ENCODE results near the gene PHYH. TPM values are rescaled to one million over a fixed set of nuclear protein-coding genes. Genes with fewer than 3 reads are reported as not detected.
"Not testable (repeated sequence)": the region's sequence is repeated elsewhere in the genome, so short reads cannot be mapped to it uniquely, and the experiment has no call there.

Gene PHYH
- total and polyA plus RNA-seq, 5 donors from 2014 or later: 10.2 to 13.7 (median 12.0) TPM

DNA sequence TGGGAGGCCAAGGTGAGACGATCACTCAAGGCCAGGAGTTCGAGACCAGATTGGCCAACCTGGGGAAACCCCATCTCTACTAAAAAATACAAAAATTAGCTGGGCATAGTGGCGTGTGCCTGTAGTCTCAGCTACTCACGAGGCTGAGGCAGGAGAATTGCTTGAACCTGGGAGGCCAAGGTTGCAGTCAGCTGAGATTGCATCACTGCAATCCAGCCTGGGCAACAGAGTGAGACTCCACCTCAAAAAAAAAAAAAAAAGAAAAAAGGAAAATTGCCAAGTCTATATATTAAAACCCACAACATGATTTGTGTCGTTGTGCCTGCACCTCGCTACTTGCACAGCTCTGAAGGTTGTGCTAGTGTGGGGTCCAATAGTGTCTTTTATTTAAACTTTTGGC, 17.5 kb downstream of the PHYH start:
- not testable (repeated sequence) for H3K4me1 Mint-ChIP-seq; H3K27me3 ChIP-seq (ENCODE audit: control insufficient read depth, insufficient read depth, low read length); DNase-seq; H3K36me3 ChIP-seq (ENCODE audit: control insufficient read depth, insufficient read depth, low read length); ATAC-seq (ENCODE audit: low read depth in 2 of 2); H3K27ac ChIP-seq (ENCODE audit: insufficient read depth, low read length, poor library complexity, severe bottlenecking); H3K4me3 Mint-ChIP-seq; H3K4me1 ChIP-seq (ENCODE audit: control insufficient read depth, insufficient read depth, low read length, poor library complexity, severe bottlenecking); H3K4me3 ChIP-seq (ENCODE audit: low read depth, low read length); H3K27me3 Mint-ChIP-seq; H3K9me3 Mint-ChIP-seq; H3K9me3 ChIP-seq (ENCODE audit: control insufficient read depth in 2 of 2, low read length in 2 of 2)
- Mint-ChIP-seq H3K36me3 (peaks cover 25% of the 10 kb centered on the region), H3K27ac (peak overlapping the region in 1 of 3 donors; percentile 60)

DNA sequence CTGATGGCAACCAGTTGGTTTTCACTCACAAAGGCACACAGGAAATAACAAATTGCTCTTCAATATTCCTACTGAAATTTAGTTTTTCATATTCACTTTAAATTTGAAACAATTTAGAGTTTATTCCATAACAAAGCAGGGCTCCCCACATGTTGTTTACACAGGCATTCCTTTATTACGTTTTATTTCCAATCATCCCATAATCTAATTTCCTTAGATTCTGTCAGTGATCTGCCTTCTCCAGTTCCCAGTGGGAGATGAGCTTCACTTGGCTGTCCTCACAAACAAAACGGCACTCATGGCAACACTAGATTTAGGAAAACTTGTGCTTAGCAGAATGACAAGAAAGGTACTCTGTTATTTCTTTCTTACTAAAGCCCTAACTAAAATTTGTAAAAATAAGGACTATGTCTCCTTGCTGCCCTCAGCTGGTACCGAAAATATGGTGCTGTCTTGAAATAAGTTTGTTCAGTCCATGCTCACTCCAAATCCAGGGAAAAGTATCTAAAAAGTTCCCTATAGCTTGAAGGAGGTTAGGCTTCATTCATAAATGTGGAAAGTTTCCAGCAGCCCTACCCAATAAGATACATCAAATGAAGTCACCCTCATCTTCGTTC, 23.0 kb downstream of the PHYH start:
- ATAC-seq (ENCODE audit: low read depth in 2 of 2) (no peak), DNase-seq (no peak)
- Mint-ChIP-seq H3K4me1 (peaks cover 0 to 1% (median 0%) of the 10 kb centered on the region in 4 donors), H3K9me3 (peaks cover 0 to 2% (median 0%) of the 10 kb centered on the region in 7 donors), H3K27ac (no peak overlapping the region), H3K27me3 (no peaks in the 10 kb centered on the region), H3K36me3 (peaks cover 14% of the 10 kb centered on the region), H3K4me3 (no peak overlapping the region)
- H3K27ac ChIP-seq (ENCODE audit: insufficient read depth, low read length, poor library complexity, severe bottlenecking): no peak overlapping the region
- no peaks in the 10 kb centered on the region for H3K4me1 ChIP-seq (ENCODE audit: control insufficient read depth, insufficient read depth, low read length, poor library complexity, severe bottlenecking)
- no peaks in the 10 kb centered on the region for H3K27me3 ChIP-seq (ENCODE audit: control insufficient read depth, insufficient read depth, low read length)
- H3K36me3 ChIP-seq (ENCODE audit: control insufficient read depth, insufficient read depth, low read length): peaks cover 9% of the 10 kb centered on the region
- H3K9me3 ChIP-seq (ENCODE audit: control insufficient read depth in 2 of 2, low read length in 2 of 2): no peaks in the 10 kb centered on the region
- no peak overlapping the region for H3K4me3 ChIP-seq (ENCODE audit: low read depth, low read length)

DNA sequence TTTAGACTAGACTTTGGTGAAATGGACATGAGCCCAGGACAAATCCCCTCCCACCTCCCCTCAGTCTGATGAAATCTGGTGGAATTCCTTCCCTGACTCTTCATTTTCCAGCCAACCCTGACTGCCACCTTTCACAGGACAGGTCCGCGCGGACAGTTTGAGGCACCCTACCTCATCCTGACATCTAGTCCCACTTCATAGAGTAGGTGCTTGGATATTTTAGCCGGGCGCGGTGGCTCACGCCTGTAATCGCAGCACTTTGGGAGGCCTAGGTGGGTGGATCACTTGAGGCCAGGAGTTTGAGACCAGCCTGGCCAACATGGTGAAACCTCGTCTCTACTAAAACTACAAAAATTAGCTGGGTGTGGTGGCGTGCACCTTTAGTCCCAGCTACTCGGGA, 23.7 kb downstream of the PHYH start:
- peaks cover 12% of the 10 kb centered on the region for H3K36me3 Mint-ChIP-seq
- H3K27me3 ChIP-seq (ENCODE audit: control insufficient read depth, insufficient read depth, low read length); H3K4me3 Mint-ChIP-seq; H3K36me3 ChIP-seq (ENCODE audit: control insufficient read depth, insufficient read depth, low read length); H3K4me3 ChIP-seq (ENCODE audit: low read depth, low read length); H3K9me3 ChIP-seq (ENCODE audit: control insufficient read depth in 2 of 2, low read length in 2 of 2); ATAC-seq (ENCODE audit: low read depth in 2 of 2); H3K27ac ChIP-seq (ENCODE audit: insufficient read depth, low read length, poor library complexity, severe bottlenecking); H3K4me1 ChIP-seq (ENCODE audit: control insufficient read depth, insufficient read depth, low read length, poor library complexity, severe bottlenecking); DNase-seq; H3K9me3 Mint-ChIP-seq; H3K27ac Mint-ChIP-seq; H3K27me3 Mint-ChIP-seq; H3K4me1 Mint-ChIP-seq: not testable (repeated sequence)

DNA sequence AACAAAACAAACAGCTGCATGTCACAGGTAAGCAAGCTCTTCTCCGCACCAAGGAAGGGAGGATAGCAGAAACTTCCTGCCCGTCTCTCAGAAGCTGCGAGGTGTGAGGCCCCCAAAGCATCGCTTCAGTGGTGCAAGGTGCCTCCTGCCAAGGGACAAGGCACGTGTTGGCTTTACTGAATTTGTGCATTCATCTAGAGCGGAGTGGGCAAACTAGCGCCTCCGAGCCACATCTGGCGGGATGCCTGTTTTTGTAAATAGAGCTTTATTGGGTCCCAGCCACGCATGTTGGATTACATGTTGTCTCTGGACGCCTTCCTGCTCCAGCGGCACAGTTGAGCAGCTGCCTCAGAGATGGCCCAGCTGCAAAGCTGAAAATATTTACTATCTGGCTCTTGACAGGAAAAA, 27.7 kb downstream of the PHYH start:
- Mint-ChIP-seq H3K36me3 (no peaks in the 10 kb centered on the region), H3K27ac (no peak overlapping the region), H3K27me3 (peaks cover 3% of the 10 kb centered on the region), H3K4me1 (peaks cover 0 to 8% (median 5%) of the 10 kb centered on the region in 4 donors), H3K9me3 (peaks cover 0 to 2% (median 0%) of the 10 kb centered on the region in 7 donors), H3K4me3 (no peak overlapping the region)
- Histone ChIP-seq H3K27ac (ENCODE audit: insufficient read depth, low read length, poor library complexity, severe bottlenecking) (no peak overlapping the region), H3K9me3 (ENCODE audit: control insufficient read depth in 2 of 2, low read length in 2 of 2) (no peaks in the 10 kb centered on the region), H3K4me1 (ENCODE audit: control insufficient read depth, insufficient read depth, low read length, poor library complexity, severe bottlenecking) (no peaks in the 10 kb centered on the region), H3K27me3 (ENCODE audit: control insufficient read depth, insufficient read depth, low read length) (no peaks in the 10 kb centered on the region), H3K4me3 (ENCODE audit: low read depth, low read length) (no peak overlapping the region), H3K36me3 (ENCODE audit: control insufficient read depth, insufficient read depth, low read length) (no peaks in the 10 kb centered on the region)
- ATAC-seq (ENCODE audit: low read depth in 2 of 2) (no peak), DNase-seq (no peak)

DNA sequence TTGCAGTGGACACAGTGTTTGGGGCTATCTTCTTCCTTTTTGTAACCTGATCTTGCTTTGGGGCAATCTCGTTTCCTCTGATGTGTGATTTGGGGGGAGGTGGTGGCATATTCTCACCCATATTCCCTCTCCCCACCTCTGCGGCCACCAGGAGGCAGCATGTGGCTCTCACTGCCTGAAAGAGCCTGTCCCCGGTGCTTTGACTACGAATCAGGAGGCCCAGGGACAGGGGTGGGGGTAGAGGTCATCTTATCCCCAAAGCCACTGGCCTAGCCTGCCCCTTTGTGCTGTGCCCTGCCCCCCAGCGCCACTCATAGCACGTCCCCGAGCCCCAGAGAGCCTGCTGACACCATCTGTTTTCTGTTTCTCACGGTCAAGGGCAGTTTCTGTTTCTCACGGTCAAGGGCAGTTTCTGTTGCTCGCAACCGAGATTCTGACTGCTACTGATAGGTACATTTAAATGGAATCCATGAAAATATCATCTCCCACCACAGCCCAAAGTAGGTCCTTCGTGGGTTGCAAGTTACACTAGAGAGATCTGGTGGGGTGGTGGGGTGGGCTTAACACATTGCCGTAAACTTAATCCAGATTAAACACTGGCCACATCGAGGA, 28.2 kb downstream of the PHYH start:
- H3K27me3 ChIP-seq (ENCODE audit: control insufficient read depth, insufficient read depth, low read length): no peaks in the 10 kb centered on the region
- peak overlapping the region in 2 of 3 donors; percentile 40 to 75 for H3K27ac Mint-ChIP-seq

DNA sequence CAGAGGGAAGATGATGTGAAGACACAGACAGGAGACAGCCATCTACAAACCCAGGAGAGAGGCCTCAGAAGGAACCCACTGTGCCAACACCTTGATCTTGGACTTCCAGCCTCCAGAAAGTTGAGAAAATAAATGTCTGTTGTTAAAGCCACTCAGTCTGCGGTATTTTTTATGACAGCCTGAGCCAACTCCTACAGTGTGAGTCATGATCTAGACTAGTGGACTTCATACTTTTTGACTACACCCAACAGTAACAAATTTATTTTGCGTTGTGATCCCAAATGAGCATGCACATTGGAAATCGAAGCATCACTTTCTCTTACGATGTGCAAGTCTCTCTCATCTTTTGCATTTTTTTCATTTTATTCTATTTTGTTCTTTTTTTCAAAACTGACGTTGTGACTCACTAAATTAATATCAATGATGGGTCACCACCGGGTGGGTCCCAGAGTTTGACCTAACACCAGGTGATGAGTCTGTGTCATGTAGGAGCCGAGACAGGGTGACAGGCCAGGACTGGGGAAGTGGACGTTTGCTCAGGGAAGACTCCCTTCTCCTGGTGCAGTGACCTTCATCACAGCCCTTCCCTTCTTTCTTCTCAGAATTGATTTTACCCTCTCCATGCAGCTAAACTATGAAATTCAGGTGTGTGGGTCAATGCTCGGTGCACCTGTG, 28.9 kb downstream of the PHYH start:
- H3K27ac Mint-ChIP-seq: peak overlapping the region in 2 of 3 donors; percentile 40 to 75
- Histone ChIP-seq H3K9me3 (ENCODE audit: control insufficient read depth in 2 of 2, low read length in 2 of 2) (no peaks in the 10 kb centered on the region), H3K4me1 (ENCODE audit: control insufficient read depth, insufficient read depth, low read length, poor library complexity, severe bottlenecking) (no peaks in the 10 kb centered on the region), H3K36me3 (ENCODE audit: control insufficient read depth, insufficient read depth, low read length) (no peaks in the 10 kb centered on the region), H3K4me3 (ENCODE audit: low read depth, low read length) (no peak overlapping the region), H3K27me3 (ENCODE audit: control insufficient read depth, insufficient read depth, low read length) (no peaks in the 10 kb centered on the region), H3K27ac (ENCODE audit: insufficient read depth, low read length, poor library complexity, severe bottlenecking) (no peak overlapping the region)
- peaks cover 0 to 8% (median 5%) of the 10 kb centered on the region in 4 donors for H3K4me1 Mint-ChIP-seq
- H3K9me3 Mint-ChIP-seq: no peaks in the 10 kb centered on the region
- ATAC-seq (ENCODE audit: low read depth in 2 of 2) (no peak), DNase-seq (no peak)
- H3K27me3 Mint-ChIP-seq: peaks cover 7% of the 10 kb centered on the region
- H3K4me3 Mint-ChIP-seq: no peak overlapping the region
- H3K36me3 Mint-ChIP-seq: no peaks in the 10 kb centered on the region

More for the DNA sequence above, 28.2 kb downstream of the PHYH start:
- H3K9me3 Mint-ChIP-seq: no peaks in the 10 kb centered on the region
- H3K4me3 Mint-ChIP-seq: no peak overlapping the region
- peaks cover 0 to 8% (median 5%) of the 10 kb centered on the region in 4 donors for H3K4me1 Mint-ChIP-seq
- Histone ChIP-seq H3K4me3 (ENCODE audit: low read depth, low read length) (no peak overlapping the region), H3K27ac (ENCODE audit: insufficient read depth, low read length, poor library complexity, severe bottlenecking) (no peak overlapping the region), H3K9me3 (ENCODE audit: control insufficient read depth in 2 of 2, low read length in 2 of 2) (no peaks in the 10 kb centered on the region), H3K4me1 (ENCODE audit: control insufficient read depth, insufficient read depth, low read length, poor library complexity, severe bottlenecking) (no peaks in the 10 kb centered on the region), H3K36me3 (ENCODE audit: control insufficient read depth, insufficient read depth, low read length) (no peaks in the 10 kb centered on the region)
- no peaks in the 10 kb centered on the region for H3K36me3 Mint-ChIP-seq
- peak; percentile 35 to 54 (median 42) for DNase-seq
- H3K27me3 Mint-ChIP-seq: peaks cover 5% of the 10 kb centered on the region
- peak in 1 of 2 donors; percentile 48 for ATAC-seq (ENCODE audit: low read depth in 2 of 2)

DNA sequence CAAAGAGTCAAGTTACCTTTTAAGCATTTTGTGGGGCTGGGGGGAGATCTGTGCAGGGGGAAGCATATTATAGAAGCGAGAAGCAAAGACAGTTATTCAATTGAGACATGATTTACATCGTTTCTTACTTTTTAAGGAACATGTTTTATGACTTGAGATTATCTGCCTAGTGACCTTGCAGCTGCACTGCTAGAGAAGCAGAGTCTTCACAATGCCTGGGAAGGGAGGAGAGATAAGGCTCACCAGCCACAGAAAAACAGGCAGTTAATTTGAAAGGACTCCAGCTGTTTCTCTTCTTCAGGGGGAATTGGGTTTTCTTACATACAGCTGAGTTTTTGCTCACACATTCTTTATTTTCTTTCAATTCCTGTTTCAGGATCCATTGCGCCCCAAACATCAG, 31.0 kb downstream of the PHYH start:
- no peak overlapping the region for H3K4me3 ChIP-seq (ENCODE audit: low read depth, low read length)
- no peaks in the 10 kb centered on the region for H3K36me3 Mint-ChIP-seq
- no peak for DNase-seq
- H3K27me3 ChIP-seq (ENCODE audit: control insufficient read depth, insufficient read depth, low read length): no peaks in the 10 kb centered on the region
- H3K4me1 ChIP-seq (ENCODE audit: control insufficient read depth, insufficient read depth, low read length, poor library complexity, severe bottlenecking): no peaks in the 10 kb centered on the region
- no peaks in the 10 kb centered on the region for H3K9me3 ChIP-seq (ENCODE audit: control insufficient read depth in 2 of 2, low read length in 2 of 2)
- ATAC-seq (ENCODE audit: low read depth in 2 of 2): no peak
- H3K4me1 Mint-ChIP-seq: peaks cover 0 to 8% (median 5%) of the 10 kb centered on the region in 4 donors
- H3K4me3 Mint-ChIP-seq: no peak overlapping the region
- no peak overlapping the region for H3K27ac ChIP-seq (ENCODE audit: insufficient read depth, low read length, poor library complexity, severe bottlenecking)
- no peaks in the 10 kb centered on the region for H3K9me3 Mint-ChIP-seq
- H3K27me3 Mint-ChIP-seq: peaks cover 20% of the 10 kb centered on the region
- no peaks in the 10 kb centered on the region for H3K36me3 ChIP-seq (ENCODE audit: control insufficient read depth, insufficient read depth, low read length)
- H3K27ac Mint-ChIP-seq: no peak overlapping the region

Measured in CD4-positive, CD25-positive, alpha-beta regulatory T cell (primary cell).